B cell (primary cell): ENCODE results near the gene NUPR1. TPM values are rescaled to one million over a fixed set of nuclear protein-coding genes. Genes with fewer than 3 reads are reported as not detected.

Source experiments
- ATAC-seq: fragments of 200-7000 bp; cut with Tn5 transposase; one replicate; pipeline ENCODE4 v1.10.0; 2021; ENCODE audit warnings: low read depth, mild to moderate bottlenecking, moderate number of reproducible peaks, moderate library complexity
- CTCF ChIA-PET: fragments of 350-600 bp; sonication (Branson Sonifier 250); formaldehyde crosslinking; loops from one replicate; lab custom pipeline; 2021; ENCODE audit warnings: antibody characterized with exemption, inconsistent platforms; lab: Charles Lee
- POLR2A ChIA-PET: fragments of 350-600 bp; sonication (Branson Sonifier 250); formaldehyde crosslinking; loops from one replicate; lab custom pipeline; 2021; ENCODE audit warnings: antibody characterized with exemption; lab: Charles Lee
- DNase-seq: peaks from one replicate; pipeline ENCODE4 v3.0.0; 2013
- H2AFZ ChIP-seq: 2 replicates; pipeline ENCODE4 v1.6.1; 2012; ENCODE audit warnings: mild to moderate bottlenecking, low read depth, low read length; ENCODE audit not compliant: insufficient read depth, poor library complexity, severe bottlenecking
- H3K27ac ChIP-seq, 2 donors: 1 replicate in 1 of 2; 2 replicates in 1 of 2; pipeline ENCODE4 v1.5.1; 2012 to 2013; ENCODE audit warnings: low read length in 2 of 2, mild to moderate bottlenecking in 2 of 2, moderate library complexity in 1 of 2
- H3K27me3 ChIP-seq, 4 experiments: fragments of 200-600 bp in 1 of 4; sonication (generic) in 1 of 4; replicated peaks in 1 of 4; 1 replicate in 2 of 4; 2 replicates in 2 of 4; pipeline versions ENCODE4 v1.6.1 to v1.7.0; 2013 to 2016; ENCODE audit warnings: low read length in 3 of 4, mild to moderate bottlenecking in 2 of 4, mixed read lengths in 1 of 4, moderate library complexity in 1 of 4; ENCODE audit not compliant: insufficient read depth in 4 of 4, control insufficient read depth in 3 of 4; ENCODE audit errors: control extremely low read depth in 1 of 4
- H3K36me3 ChIP-seq, 2 experiments: replicated peaks in 1 of 2; 1 replicate in 1 of 2; 2 replicates in 1 of 2; pipeline versions ENCODE4 v1.6.1 to v1.7.1; 2013; ENCODE audit warnings: low read length in 1 of 2; ENCODE audit not compliant: insufficient read depth in 2 of 2, control insufficient read depth in 1 of 2; ENCODE audit errors: control extremely low read depth in 1 of 2, extremely low read depth in 1 of 2
- H3K4me1 ChIP-seq, 2 donors: fragments of 200-600 bp in 1 of 2; sonication (generic) in 1 of 2; 1 replicate in 1 of 2; 2 replicates in 1 of 2; pipeline versions ENCODE4 v1.5.1 to v1.6.1; 2013 to 2017; ENCODE audit warnings: low read length in 2 of 2; ENCODE audit not compliant: control insufficient read depth in 2 of 2, insufficient read depth in 2 of 2
- H3K4me2 ChIP-seq: replicated peaks from 2 replicates; pipeline ENCODE3; 2012; ENCODE audit warnings: mild to moderate bottlenecking, low read depth, low read length; ENCODE audit not compliant: poor library complexity, severe bottlenecking
- H3K4me3 ChIP-seq, 5 experiments: fragments of 200-600 bp in 1 of 5; sonication (generic) in 1 of 5; 1 replicate in 3 of 5; 2 replicates in 2 of 5; pipeline versions ENCODE4 v1.5.1 to v1.7.0; 2011 to 2016; ENCODE audit warnings: low read length in 4 of 5, mild to moderate bottlenecking in 4 of 5, low read depth in 2 of 5, control low read depth in 1 of 5, moderate library complexity in 1 of 5; ENCODE audit not compliant: insufficient read depth in 1 of 5; ENCODE audit errors: control extremely low read depth in 1 of 5, extremely low read depth in 1 of 5
- H3K79me2 ChIP-seq: fragments of 200-600 bp; sonication (generic); one replicate; pipeline ENCODE4 v1.6.0; 2016; ENCODE audit warnings: low read length; ENCODE audit not compliant: control insufficient read depth, insufficient read depth
- H3K9ac ChIP-seq: fragments of 200-600 bp; sonication (generic); 2 replicates; pipeline ENCODE4 v1.6.1; 2017; ENCODE audit warnings: mild to moderate bottlenecking, low read length, moderate library complexity
- H3K9me3 ChIP-seq, 3 donors: one replicate each; pipeline versions ENCODE4 v1.6.1 to v1.7.1; 2013; ENCODE audit warnings: low read length in 2 of 3; ENCODE audit not compliant: control insufficient read depth in 2 of 3, insufficient read depth in 1 of 3; ENCODE audit errors: control extremely low read depth in 1 of 3
- H4K20me1 ChIP-seq: 2 replicates; pipeline ENCODE4 v1.6.0; 2012; ENCODE audit warnings: mild to moderate bottlenecking, low read length; ENCODE audit not compliant: insufficient read depth, control insufficient read depth, poor library complexity, severe bottlenecking
- H3K27ac Mint-ChIP-seq: one replicate; pipeline ENCODE4 v1.8.0; 2021; ENCODE audit warnings: mixed read lengths
- H3K27me3 Mint-ChIP-seq: one replicate; pipeline ENCODE4 v1.8.0; 2021; ENCODE audit warnings: mixed read lengths
- H3K4me1 Mint-ChIP-seq: one replicate; pipeline ENCODE4 v1.8.0; 2021; ENCODE audit warnings: mixed read lengths
- H3K4me3 Mint-ChIP-seq: one replicate; pipeline ENCODE4 v1.8.0; 2021; ENCODE audit warnings: mixed read lengths
- H3K9me3 Mint-ChIP-seq: one replicate; pipeline ENCODE4 v1.8.0; 2022; ENCODE audit warnings: mixed read lengths; ENCODE audit not compliant: insufficient read depth
- CTCF ChIP-seq: fragments of 200-600 bp; IDR thresholded peaks from one replicate; pipeline ENCODE4 v1.8.0; 2022; ENCODE audit warnings: antibody characterized with exemption, mild to moderate bottlenecking
- EZH2 ChIP-seq: IDR thresholded peaks from 2 replicates; pipeline ENCODE4 v1.6.1; 2012; ENCODE audit warnings: borderline replicate concordance, low read depth, mild to moderate bottlenecking, moderate library complexity, low read length; ENCODE audit not compliant: insufficient read depth, poor library complexity, severe bottlenecking
- WGBS: methylation state at CpG from one replicate; pipeline ENCODE4 v1.1.5; 2013; ENCODE audit warnings: missing lambda C conversion rate; ENCODE audit not compliant: insufficient coverage; 5-methylcytosine and 5-hydroxymethylcytosine counted together
- intact Hi-C: fragments of 100-400 bp; cut with micrococcal nuclease; formaldehyde crosslinking; loops from one replicate; pipeline ENCODE4 v1.10.0; 2022
- polyA plus RNA-seq: library from polyadenylated mRNA; depleted of rRNA; stranded (reverse); fragments of >200 nt; gene quantifications from 2 replicates; pipeline ENCODE4 v1.2.3, GENCODE V29; 2012
- total RNA-seq, 2 donors: library from RNA; stranded (reverse); fragments of 120-200 nt in 1 of 2; gene quantifications; 1 replicate in 1 of 2; 2 replicates in 1 of 2; pipeline versions ENCODE4 v1.2.3 to v1.2.4, GENCODE V29; 2013 to 2022

The NUPR1 gene
- total and polyA plus RNA-seq, 2 donors (not counting 1 experiment from before 2014, with no cell fraction given): not detected

- CTCF ChIA-PET: no interaction called here
- Mint-ChIP-seq H3K9me3 (no peaks in the 10 kb centered on the region), H3K27ac (no peak overlapping the region), H3K4me3 (no peak overlapping the region), H3K27me3 (peaks cover 28% of the 10 kb centered on the region), H3K4me1 (peaks cover 9% of the 10 kb centered on the region)
- Histone ChIP-seq H3K79me2 (no peaks in the 10 kb centered on the region), H3K4me3 (no peak overlapping the region), H3K27me3 (peaks cover 0 to 3% (median 0%) of the 10 kb centered on the region in 4 experiments), H3K9me3 (no peaks in the 10 kb centered on the region), H3K9ac (no peak overlapping the region), H3K27ac (no peak overlapping the region), H3K4me2 (no peak overlapping the region), H3K4me1 (peaks cover 0 to 8% of the 10 kb centered on the region in 2 donors), H4K20me1 (no peaks in the 10 kb centered on the region), H2AFZ (no peak overlapping the region), H3K36me3 (no peaks in the 10 kb centered on the region)
- DNase-seq: no peak
- ATAC-seq: no peak
- intact Hi-C loops: no loop called here
- TF ChIP-seq EZH2 (no peak), CTCF (no peak)
- POLR2A ChIA-PET: interaction anchor here (0.7 kb wide), 1 partner anchor 23 kb away, joined by 5 read pairs; no protein-coding TSS in a partner anchor
- 71% methylated on average over 1 of the region's 3 CpGs for WGBS
Measured at GRCh38 chr16:28544998-28545397, 6.2 kb upstream of the NUPR1 start.

DNA sequence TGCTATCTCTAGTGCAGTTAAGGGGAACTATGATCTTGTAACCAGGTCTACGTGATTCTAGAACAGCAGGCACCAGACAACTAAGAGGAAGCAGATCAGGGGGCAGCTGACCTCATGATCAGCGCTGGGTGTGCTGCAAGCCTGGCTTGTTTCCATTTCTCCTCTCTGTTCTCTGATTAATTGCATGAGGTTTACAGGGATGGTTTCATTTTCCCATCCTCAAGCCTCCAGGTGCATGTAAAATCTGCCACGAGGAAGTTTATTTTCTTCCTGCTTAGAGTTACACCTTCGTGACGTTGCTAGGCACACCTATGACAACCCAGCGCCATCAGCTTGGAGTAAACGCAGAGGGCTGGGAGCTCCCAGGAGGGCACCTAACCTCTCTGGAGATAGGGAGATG, 4.3 kb upstream of the NUPR1 start:
- peak overlapping the region; percentile 26 for H3K4me3 Mint-ChIP-seq

More for the DNA sequence above, 4.3 kb upstream of the NUPR1 start:
- H3K9me3 Mint-ChIP-seq: no peaks in the 10 kb centered on the region
- POLR2A ChIA-PET: no interaction called here
- Histone ChIP-seq H4K20me1 (no peaks in the 10 kb centered on the region), H3K27ac (no peak overlapping the region), H3K79me2 (no peaks in the 10 kb centered on the region), H3K9ac (no peak overlapping the region), H3K4me1 (peaks cover 0 to 8% of the 10 kb centered on the region in 2 donors), H3K9me3 (no peaks in the 10 kb centered on the region), H3K4me3 (no peak overlapping the region), H2AFZ (peak overlapping the region; percentile 56), H3K27me3 (peaks cover 0 to 3% (median 0%) of the 10 kb centered on the region in 4 experiments), H3K4me2 (peak overlapping the region; percentile 48), H3K36me3 (no peaks in the 10 kb centered on the region)
- ATAC-seq (peak; percentile 33), DNase-seq (peak; percentile 43)
- peaks cover 9% of the 10 kb centered on the region for H3K4me1 Mint-ChIP-seq
- CTCF ChIA-PET: no interaction called here
- TF ChIP-seq CTCF (no peak), EZH2 (no peak)
- WGBS: 38% methylated on average over 3 of the region's 7 CpGs
- intact Hi-C loops: no loop called here
- H3K27me3 Mint-ChIP-seq: peaks cover 24% of the 10 kb centered on the region
- no peak overlapping the region for H3K27ac Mint-ChIP-seq
